Measurements from ENCODE around the gene CD200. TPM values are rescaled to one million over a fixed set of nuclear protein-coding genes. Genes with fewer than 3 reads are reported as not detected.

The CD200 gene
- total and polyA plus RNA-seq, 9 of the 15 experiments (the other 6 are each of a cell fraction or from before 2014, with no cell fraction given) = 0.13 TPM; not detected in 8

GRCh38 chr3:112382543-112383160 is 49.7 kb downstream of the CD200 start:
- no peaks in the 10 kb centered on the region for H3K27me3 ChIP-seq (ENCODE audit: control insufficient read depth in 2 of 2, insufficient read depth in 2 of 2, low read length in 2 of 2)
- H3K4me3 ChIP-seq = no peak overlapping the region
- H3K4me1 ChIP-seq (replicated peaks in 1 of 2; ENCODE audit: control insufficient read depth in 2 of 2, insufficient read depth in 2 of 2, low read length in 2 of 2) = no peaks in the 10 kb centered on the region
- no peaks in the 10 kb centered on the region for H3K36me3 ChIP-seq (ENCODE audit: control insufficient read depth, insufficient read depth, low read length)
- in situ Hi-C loops (cut with MboI) = no loop called here
- FAIRE-seq = no peak
- H4K20me1 ChIP-seq (replicated peaks; ENCODE audit: control insufficient read depth, insufficient read depth, low read length) = no peaks in the 10 kb centered on the region
- WGBS (ENCODE audit: insufficient coverage, low coverage, missing lambda C conversion rate) = under 1% methylated on average over 6 of the region's 7 CpGs
- ChIA-PET POLR2A (no interaction called here), CTCF (ENCODE audit: low intra/inter-chr PET ratio) (no interaction called here)
- H3K27ac ChIP-seq (ENCODE audit: extremely low read depth, low read depth, low read length) = no peak overlapping the region
- no peak for DNase-seq (ENCODE audit: extremely low read depth in 1 of 4, low spot score in 3 of 4)
- H3K4me2 ChIP-seq (ENCODE audit: insufficient read depth, low read length) = no peak overlapping the region
- H3K79me2 ChIP-seq (ENCODE audit: control insufficient read depth, insufficient read depth, low read length) = no peaks in the 10 kb centered on the region
- no peaks in the 10 kb centered on the region for H3K9me1 ChIP-seq (ENCODE audit: control insufficient read depth, insufficient read depth, low read length)
- intact Hi-C loops (cut with micrococcal nuclease) = no loop called here
- no peak for ATAC-seq
- H3K9ac ChIP-seq (ENCODE audit: insufficient read depth in 1 of 2, low read depth in 2 of 2, low read length in 2 of 2) = no peak overlapping the region
- TF ChIP-seq ARID2 (IDR thresholded peaks at IDR 0.05) = no peak
- TF ChIP-seq MTA3 (IDR thresholded peaks at IDR 0.05; ENCODE audit: borderline replicate concordance) = no peak
- no peak for TF ChIP-seq ILK (tag; IDR thresholded peaks at IDR 0.05; ENCODE audit: borderline replicate concordance, low read depth)
- no peak for TF ChIP-seq SMARCB1 (IDR thresholded peaks at IDR 0.05; ENCODE audit: insufficient read length, low read depth)
- no peak for TF ChIP-seq ZNF584 (CRISPR knock-in tag; IDR thresholded peaks at IDR 0.05; ENCODE audit: low read depth)
- TF ChIP-seq ZNF24 (IDR thresholded peaks at IDR 0.05) = no peak
- TF ChIP-seq ARNT (IDR thresholded peaks at IDR 0.05) = no peak
- TF ChIP-seq ZFP1 (CRISPR knock-in tag; IDR thresholded peaks at IDR 0.05) = no peak
- TF ChIP-seq HOXB6 (CRISPR knock-in tag; IDR thresholded peaks at IDR 0.05; ENCODE audit: borderline replicate concordance) = no peak
- H3K9me3 ChIP-seq (replicated peaks; ENCODE audit: control insufficient read depth, insufficient read depth, low read depth, low read length) = no peaks in the 10 kb centered on the region
- H2AFZ ChIP-seq (ENCODE audit: low read depth, low read length) = no peak overlapping the region
- no TSS peak for BruUV-seq (replicated peaks)

Data from K562 (cell line).